Spinal cord (tissue), 10 donors: ENCODE measurements around the gene MAD2L1BP. TPM values are rescaled to one million over a fixed set of nuclear protein-coding genes. Genes with fewer than 3 reads are reported as not detected.

Experiments
- DNase-seq, 6 donors: peaks; one replicate each; pipeline versions ENCODE4 v3.0.0 to v3.0.0-alpha.2; 2013 to 2015; ENCODE audit warnings: low spot score in 6 of 6, low read depth in 4 of 6
- H3K27ac ChIP-seq: one replicate; pipeline ENCODE4 v1.5.1; 2013; ENCODE audit warnings: low read depth, low read length, control low read depth
- H3K27me3 ChIP-seq: one replicate; pipeline ENCODE4 v1.6.1; 2013; ENCODE audit warnings: low read length; ENCODE audit not compliant: control insufficient read depth, insufficient read depth
- H3K36me3 ChIP-seq: one replicate; pipeline ENCODE4 v1.6.1; 2013; ENCODE audit warnings: low read length; ENCODE audit not compliant: control insufficient read depth, insufficient read depth
- H3K4me1 ChIP-seq: one replicate; pipeline ENCODE4 v1.6.1; 2013; ENCODE audit warnings: low read length; ENCODE audit not compliant: control insufficient read depth, insufficient read depth
- H3K4me3 ChIP-seq: one replicate; pipeline ENCODE4 v1.5.1; 2013; ENCODE audit warnings: low read depth, low read length, control low read depth
- H3K9me3 ChIP-seq: one replicate; pipeline ENCODE4 v1.6.1; 2013; ENCODE audit warnings: low read length; ENCODE audit not compliant: control insufficient read depth, insufficient read depth
- WGBS: methylation state at CpG from one replicate; pipeline ENCODE4 v1.1.5; 2013; ENCODE audit warnings: missing lambda C conversion rate; ENCODE audit not compliant: insufficient coverage; 5-methylcytosine and 5-hydroxymethylcytosine counted together
- polyA plus RNA-seq, 2 donors: library from polyadenylated mRNA; unstranded; fragments of 120-200 nt; gene quantifications; one replicate each; pipeline ENCODE4 v1.2.1, GENCODE V29; 2013; ENCODE audit not compliant: insufficient read length in 2 of 2
- total RNA-seq, 2 donors: library from RNA; depleted of rRNA in 1 of 2; stranded (reverse); fragments of 120-200 nt in 1 of 2; fragments of >200 nt in 1 of 2; gene quantifications; one replicate each; pipeline versions ENCODE4 v1.2.3 to v1.2.4, GENCODE V29; 2013 to 2014
- donor health status: healthy.

Gene MAD2L1BP
- total and polyA plus RNA-seq, 4 donors, result 14.6 to 28.9 (median 26.9) TPM

DNA sequence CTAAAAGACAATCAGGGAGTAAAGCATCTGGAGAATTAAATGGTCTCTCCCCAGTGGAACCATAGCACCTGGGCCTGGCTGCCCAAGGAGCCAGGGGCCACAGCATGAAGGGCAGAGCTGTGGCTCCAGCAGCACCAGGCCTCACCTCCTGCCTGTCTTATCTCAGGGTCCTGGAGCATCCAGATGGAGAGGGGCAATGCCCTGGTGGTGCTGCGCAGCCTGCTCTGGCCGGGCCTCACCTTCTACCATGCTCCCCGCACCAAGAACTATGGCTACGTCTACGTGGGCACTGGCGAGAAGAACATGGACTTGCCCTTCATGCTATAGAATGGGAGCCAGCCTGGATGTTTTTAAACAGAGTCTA is 35.0 kb downstream of the MAD2L1BP start:
- H3K9me3 ChIP-seq, result no peaks in the 10 kb centered on the region
- H3K4me1 ChIP-seq, result peaks cover 63% of the 10 kb centered on the region
- 96% methylated on average over 6 of the region's 6 CpGs for WGBS
- DNase-seq, result no peak
- H3K27ac ChIP-seq, result no peak overlapping the region
- peaks cover 64% of the 10 kb centered on the region for H3K36me3 ChIP-seq
- H3K4me3 ChIP-seq, result no peak overlapping the region
- no peaks in the 10 kb centered on the region for H3K27me3 ChIP-seq

DNA sequence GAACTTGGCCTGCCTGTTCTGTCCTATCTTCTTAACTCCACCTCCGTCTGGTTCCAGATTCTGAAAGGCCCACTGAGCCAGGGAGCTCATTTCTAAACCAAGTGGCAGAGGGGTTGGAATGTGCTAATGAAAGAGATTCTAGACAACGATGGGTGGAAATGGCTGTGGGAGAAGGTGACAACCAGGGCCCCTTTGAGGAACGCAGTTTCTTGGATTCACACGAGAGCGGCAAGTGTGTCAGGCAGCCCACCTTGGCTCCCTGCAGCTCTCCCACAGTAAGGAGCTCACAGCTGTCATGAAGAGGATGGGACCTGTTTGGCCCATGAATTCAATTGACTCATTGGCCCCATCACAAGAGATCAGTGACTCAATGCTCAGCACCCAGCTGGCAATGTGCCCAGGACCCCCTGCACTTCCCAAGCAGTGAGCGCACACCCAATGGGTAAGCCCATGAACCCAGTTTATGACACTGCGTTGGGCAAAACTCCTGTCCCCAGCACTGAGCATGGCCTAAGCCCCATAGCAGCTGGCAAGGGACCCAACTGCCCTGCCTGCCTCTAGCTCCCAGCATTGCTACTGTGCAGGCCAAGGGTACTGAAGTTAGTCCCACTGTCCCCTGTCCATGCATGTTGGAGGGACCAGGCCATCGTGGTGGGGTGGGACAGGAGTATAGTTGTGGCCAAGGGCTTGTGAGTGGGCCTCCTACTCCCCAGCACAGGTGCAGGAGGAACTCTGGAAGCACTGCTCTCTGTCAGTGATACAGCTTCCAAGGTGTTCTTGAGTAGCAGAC is 35.6 kb downstream of the MAD2L1BP start:
- peaks cover 63% of the 10 kb centered on the region for H3K4me1 ChIP-seq
- DNase-seq, result no peak
- no peaks in the 10 kb centered on the region for H3K9me3 ChIP-seq
- no peak overlapping the region for H3K4me3 ChIP-seq
- WGBS, result 94% methylated on average over 7 of the region's 8 CpGs
- no peaks in the 10 kb centered on the region for H3K27me3 ChIP-seq
- peak overlapping the region; percentile 7 for H3K27ac ChIP-seq
- H3K36me3 ChIP-seq, result peaks cover 69% of the 10 kb centered on the region

DNA sequence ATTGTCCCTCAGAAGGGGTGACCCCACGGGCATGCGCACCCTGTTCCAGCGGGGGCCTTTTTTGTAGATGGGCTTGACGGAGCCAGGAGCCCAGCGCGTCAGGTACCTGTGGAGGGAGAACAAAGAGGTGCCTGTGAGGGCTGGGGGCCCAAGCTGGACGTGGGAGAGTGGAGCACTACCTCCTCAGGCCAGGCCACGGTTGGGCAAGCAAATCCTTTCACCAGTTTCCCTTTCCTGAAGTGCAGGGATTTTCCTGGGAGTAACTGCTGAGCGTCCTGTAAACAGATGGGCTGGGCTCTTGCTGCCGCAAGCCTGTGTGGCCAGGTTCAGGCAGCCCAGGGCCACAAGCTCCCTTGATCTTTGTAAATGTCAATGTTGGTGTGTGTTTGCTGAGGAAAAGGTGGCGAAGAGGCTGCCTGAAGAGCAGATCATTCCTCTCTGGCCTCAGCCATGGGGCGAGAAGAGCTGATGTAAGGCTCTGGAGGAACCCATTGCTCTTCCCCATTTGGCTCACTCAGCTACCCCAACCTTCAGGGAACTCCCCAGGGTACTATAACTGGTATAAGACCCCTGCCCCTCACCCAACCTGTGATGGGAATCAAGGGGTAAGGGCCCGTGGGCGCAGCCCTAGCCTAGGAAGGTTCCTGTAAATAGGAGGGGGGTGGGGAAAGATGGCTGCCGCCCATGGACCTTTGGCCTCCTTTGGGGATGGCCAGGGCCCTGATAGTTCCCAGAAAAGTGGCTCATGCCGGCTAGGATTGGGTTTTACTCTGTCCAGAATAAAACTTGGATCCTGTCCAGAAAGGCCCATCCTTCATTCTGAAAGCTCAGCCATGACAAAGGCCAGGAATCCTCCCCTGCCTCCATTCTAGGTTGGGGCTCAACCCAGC is 36.4 kb downstream of the MAD2L1BP start:
- Histone ChIP-seq H3K27ac (peak overlapping the region; percentile 7), H3K4me3 (no peak overlapping the region), H3K9me3 (no peaks in the 10 kb centered on the region), H3K27me3 (no peaks in the 10 kb centered on the region), H3K36me3 (peaks cover 77% of the 10 kb centered on the region), H3K4me1 (peaks cover 60% of the 10 kb centered on the region)
- peak in 1 of 6 donors; percentile 39 for DNase-seq
- 91% methylated on average over 11 of the region's 16 CpGs for WGBS

DNA sequence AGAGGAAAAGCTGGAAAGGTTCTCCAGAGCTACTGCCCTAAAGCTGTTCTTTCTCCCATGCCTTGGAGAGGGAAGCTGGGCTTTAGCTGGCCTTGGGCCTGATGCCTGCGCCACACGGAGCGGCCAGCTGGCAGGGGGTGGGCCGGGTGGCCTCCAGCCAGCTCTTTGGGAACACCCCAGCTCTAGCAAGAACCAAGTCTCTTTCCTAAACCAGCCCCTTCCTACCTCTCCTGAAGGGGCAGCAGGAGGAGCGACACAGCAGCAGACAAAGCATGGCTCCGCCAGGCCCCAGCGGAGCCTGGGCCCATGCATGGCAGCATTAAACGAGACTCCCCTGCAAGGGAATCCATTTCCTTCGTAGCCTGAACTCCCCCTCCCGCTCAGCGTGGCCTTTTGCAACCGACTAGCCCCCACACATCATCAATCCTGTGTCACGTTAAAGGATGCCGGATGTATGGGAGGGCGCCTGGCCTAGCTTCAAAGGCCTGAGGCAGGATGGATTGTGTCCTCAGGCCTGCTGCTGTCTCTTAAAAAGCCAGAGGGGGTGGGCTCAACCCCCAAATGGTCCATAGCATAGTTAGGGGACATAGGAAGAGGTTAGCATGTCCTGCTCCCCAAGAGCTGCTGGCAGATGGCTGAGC is 37.9 kb downstream of the MAD2L1BP start:
- peaks cover 44% of the 10 kb centered on the region for H3K4me1 ChIP-seq
- no peak overlapping the region for H3K4me3 ChIP-seq
- 47% methylated on average over 9 of the region's 15 CpGs for WGBS
- no peaks in the 10 kb centered on the region for H3K27me3 ChIP-seq
- H3K36me3 ChIP-seq, result peaks cover 89% of the 10 kb centered on the region
- peak overlapping the region; percentile 40 for H3K27ac ChIP-seq
- peak in 2 of 6 donors; percentile 57 to 85 for DNase-seq
- no peaks in the 10 kb centered on the region for H3K9me3 ChIP-seq

DNA sequence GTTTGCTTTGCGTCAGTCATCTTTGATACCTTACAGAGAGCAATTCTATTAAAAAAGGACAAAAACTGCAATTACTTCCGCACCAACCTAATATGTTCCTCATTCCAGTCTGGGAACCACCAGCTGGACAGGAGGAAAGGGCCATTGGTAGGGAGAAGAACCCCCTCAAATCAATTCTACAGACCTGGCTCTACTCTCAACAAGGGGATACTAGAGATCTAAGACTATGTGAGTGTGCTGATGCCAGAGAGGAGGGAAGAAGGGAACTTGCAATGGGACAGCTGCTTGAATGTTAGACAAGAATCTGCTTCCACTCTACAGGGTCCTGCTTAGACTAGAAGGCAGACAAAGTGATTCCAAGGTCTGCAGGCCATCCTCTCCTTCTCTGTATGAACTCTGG is 38.7 kb downstream of the MAD2L1BP start:
- H3K36me3 ChIP-seq, result peaks cover 86% of the 10 kb centered on the region
- no peak for DNase-seq
- H3K27ac ChIP-seq, result no peak overlapping the region

DNA sequence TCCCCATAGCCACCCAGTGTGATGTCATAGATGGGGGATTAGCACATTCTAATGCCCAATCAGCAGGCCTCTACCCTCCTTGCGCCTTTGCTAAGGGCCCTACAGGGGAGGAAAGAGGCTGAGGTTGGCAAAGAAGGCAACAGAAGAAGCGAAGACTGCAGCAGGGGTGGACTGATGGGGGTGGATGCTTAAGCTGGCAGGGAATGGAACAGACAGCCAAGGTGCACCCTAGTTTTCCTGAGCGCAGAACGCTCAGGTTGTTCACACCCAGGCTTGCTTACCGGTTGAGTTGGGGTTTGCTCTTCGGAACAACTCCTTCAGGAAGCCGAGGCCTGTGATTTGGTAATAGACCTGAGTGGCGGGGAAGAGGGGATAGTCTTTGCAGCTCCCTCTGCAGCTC is 39.3 kb downstream of the MAD2L1BP start:
- 95% methylated on average over 8 of the region's 8 CpGs for WGBS
- Histone ChIP-seq H3K36me3 (peaks cover 80% of the 10 kb centered on the region), H3K27me3 (no peaks in the 10 kb centered on the region), H3K4me1 (peaks cover 31% of the 10 kb centered on the region), H3K9me3 (no peaks in the 10 kb centered on the region), H3K4me3 (no peak overlapping the region), H3K27ac (no peak overlapping the region)
- DNase-seq, result no peak

More for the DNA sequence above, 38.7 kb downstream of the MAD2L1BP start:
- Histone ChIP-seq H3K9me3 (no peaks in the 10 kb centered on the region), H3K4me1 (peaks cover 37% of the 10 kb centered on the region), H3K4me3 (no peak overlapping the region), H3K27me3 (no peaks in the 10 kb centered on the region)
- no CpG with 5 or more reads among the region's 2 CpGs for WGBS

DNA sequence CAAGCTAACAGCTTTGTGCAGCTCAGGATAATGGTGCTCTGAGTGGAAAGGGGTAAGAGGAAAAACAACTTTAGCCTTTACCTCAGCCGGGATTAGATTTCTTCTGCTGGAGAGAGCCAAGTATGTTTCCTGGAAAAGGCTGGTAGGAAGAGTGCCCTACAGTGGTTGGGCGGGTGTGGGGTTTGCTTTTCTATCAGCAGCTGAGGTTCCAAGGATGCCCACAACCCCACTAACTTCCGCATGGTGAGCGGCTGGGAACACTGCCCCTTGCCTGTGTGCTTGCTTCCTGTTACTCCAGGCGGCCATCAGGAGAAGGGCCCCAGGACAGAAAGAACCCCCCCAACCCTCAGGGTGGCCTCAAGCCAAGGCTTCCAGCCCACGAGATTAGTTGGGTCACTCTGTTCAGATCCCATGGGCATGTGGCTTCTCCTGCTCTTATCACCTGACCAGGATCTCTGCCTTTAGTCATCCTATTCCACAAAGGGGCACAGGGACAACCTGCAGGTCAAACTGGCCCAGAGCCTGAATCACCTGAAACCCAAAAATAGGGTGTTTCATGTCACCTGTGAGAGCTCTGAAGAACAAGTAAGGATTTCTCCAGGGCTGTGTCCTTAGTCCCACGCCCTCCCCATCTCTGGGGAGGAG is 41.4 kb downstream of the MAD2L1BP start:
- H3K9me3 ChIP-seq, result no peaks in the 10 kb centered on the region
- H3K36me3 ChIP-seq, result peaks cover 64% of the 10 kb centered on the region
- no peaks in the 10 kb centered on the region for H3K27me3 ChIP-seq
- peaks cover 21% of the 10 kb centered on the region for H3K4me1 ChIP-seq
- no peak overlapping the region for H3K27ac ChIP-seq
- 95% methylated on average over 4 of the region's 7 CpGs for WGBS
- H3K4me3 ChIP-seq, result no peak overlapping the region
- no peak for DNase-seq

DNA sequence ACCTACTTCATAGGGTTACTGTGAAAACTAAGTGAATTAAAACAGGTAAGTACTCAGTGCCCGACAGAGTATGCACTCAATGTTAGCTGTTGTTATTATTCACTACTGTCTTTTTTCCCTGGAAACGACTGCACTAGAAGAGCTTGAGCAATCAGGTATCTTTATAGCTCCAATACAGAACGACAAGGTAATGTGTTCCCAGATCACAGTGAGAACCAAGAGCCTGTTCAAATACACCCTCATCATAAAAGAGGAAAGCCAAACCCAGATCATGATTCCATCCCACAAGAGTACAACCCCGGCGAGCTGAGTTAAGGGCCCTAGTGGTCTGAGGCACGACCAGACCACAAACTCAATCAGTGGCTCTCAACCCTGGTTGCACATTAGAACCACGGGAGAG is 42.1 kb downstream of the MAD2L1BP start:
- Histone ChIP-seq H3K9me3 (no peaks in the 10 kb centered on the region), H3K27ac (no peak overlapping the region), H3K4me1 (peaks cover 14% of the 10 kb centered on the region), H3K27me3 (no peaks in the 10 kb centered on the region), H3K36me3 (peaks cover 58% of the 10 kb centered on the region), H3K4me3 (no peak overlapping the region)
- WGBS, result 74% methylated on average over 4 of the region's 7 CpGs
- no peak for DNase-seq

DNA sequence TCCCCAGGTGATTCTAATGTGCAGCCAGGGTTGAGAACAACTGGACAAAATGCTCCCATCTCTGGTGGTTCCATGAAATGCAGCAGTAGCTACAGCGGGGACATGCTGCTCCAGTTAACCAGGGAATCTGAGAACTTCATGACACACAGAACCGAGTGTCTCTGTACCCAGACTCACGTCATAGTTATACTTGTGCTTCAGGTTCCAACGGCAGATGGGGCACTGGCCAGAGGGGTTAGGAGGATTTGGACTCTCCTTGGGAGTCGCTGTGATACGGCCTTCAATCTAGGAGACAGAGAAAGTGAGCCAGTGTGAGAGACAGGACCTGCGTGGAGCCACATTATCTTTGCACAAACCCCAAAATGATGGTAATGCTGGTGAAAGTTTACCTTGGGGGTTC is 42.7 kb downstream of the MAD2L1BP start:
- Histone ChIP-seq H3K27ac (no peak overlapping the region), H3K27me3 (no peaks in the 10 kb centered on the region), H3K9me3 (no peaks in the 10 kb centered on the region), H3K4me1 (peaks cover 8% of the 10 kb centered on the region), H3K36me3 (peaks cover 52% of the 10 kb centered on the region), H3K4me3 (no peak overlapping the region)
- 97% methylated on average over 7 of the region's 7 CpGs for WGBS
- no peak for DNase-seq
